GM20000 (cell line): ENCODE results near the gene CLIC4.
A peak's percentile ranks its signal among the peaks of the same experiment; 100 is the strongest.

Experiments
- DNase-seq: peaks from one replicate; pipeline ENCODE4 v3.0.0; 2012; ENCODE audit warnings: low spot score
- CTCF ChIP-seq: IDR thresholded peaks from 2 replicates; pipeline ENCODE4 v1.5.1; 2012; ENCODE audit warnings: mild to moderate bottlenecking, control low read depth; ENCODE audit errors: extremely low read depth, missing control alignments

Gene CLIC4

GRCh38 chr1:24724345-24725208, 20.7 kb upstream of the CLIC4 start:
- no peak for DNase-seq
- no peak for TF ChIP-seq CTCF

- no peak for DNase-seq
- TF ChIP-seq CTCF: no peak
These were observed 20.0 kb upstream of the CLIC4 start for GRCh38 chr1:24725209-24725651.

- no peak for TF ChIP-seq CTCF
- DNase-seq: no peak
These were observed 18.5 kb upstream of the CLIC4 start for GRCh38 chr1:24726741-24727140.

- TF ChIP-seq CTCF: no peak
- peak; percentile 83 for DNase-seq
These were observed 17.6 kb upstream of the CLIC4 start for GRCh38 chr1:24727501-24728216.

- no peak for TF ChIP-seq CTCF
- no peak for DNase-seq
These were observed 16.3 kb upstream of the CLIC4 start for GRCh38 chr1:24728982-24729381.

- DNase-seq: no peak
- no peak for TF ChIP-seq CTCF
These were observed 12.9 kb upstream of the CLIC4 start for GRCh38 chr1:24732186-24732885.

- peak; percentile 59 for DNase-seq
These were observed 11.9 kb upstream of the CLIC4 start for GRCh38 chr1:24733342-24733741.
